Measurements from ENCODE around the gene C17orf100.

C17orf100 gene

GRCh38 chr17:6651354-6651918 is at the start of gene C17orf100, which contains the start of gene MED31:
TSS of gene C17orf100 (plus strand) at chr17:6651762. CDS start at chr17:6651914, 152 bp downstream.
TSS of gene MED31 (minus strand) at chr17:6651605. CDS start at chr17:6651528, 77 bp downstream.
- DNase-seq = peak; percentile 96

GRCh38 chr17:6602141-6602540 is 49.4 kb upstream of the C17orf100 start:
- no peak for DNase-seq

- DNase-seq = peak; percentile 56
Measured at GRCh38 chr17:6603744-6604325, 47.7 kb upstream of the C17orf100 start.

- no peak for DNase-seq
Measured at GRCh38 chr17:6605142-6605541, 46.4 kb upstream of the C17orf100 start.

- DNase-seq = no peak
Measured at GRCh38 chr17:6608321-6608720, 43.2 kb upstream of the C17orf100 start.

DNA sequence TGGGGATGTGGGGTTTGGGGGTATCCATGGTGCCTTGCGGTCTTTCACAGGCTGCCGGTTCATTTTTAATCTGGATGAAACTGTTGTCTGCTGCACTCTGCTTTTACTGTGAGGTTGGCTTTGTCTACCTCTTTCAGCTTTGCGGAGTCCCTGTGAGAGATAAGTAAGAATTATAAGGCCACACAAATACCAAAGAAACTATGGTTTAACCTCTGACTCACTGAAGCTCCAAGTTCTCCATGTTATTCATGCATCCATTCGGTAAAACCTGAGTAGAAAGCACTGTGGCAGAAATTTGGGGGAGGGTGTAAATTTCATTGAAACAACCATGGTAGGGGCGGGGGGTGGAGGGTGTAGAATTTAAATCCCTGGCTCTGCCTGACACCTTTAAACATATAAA is 41.6 kb upstream of the C17orf100 start:
- DNase-seq = no peak

GRCh38 chr17:6611231-6611630 is 40.3 kb upstream of the C17orf100 start:
- no peak for DNase-seq

DNA sequence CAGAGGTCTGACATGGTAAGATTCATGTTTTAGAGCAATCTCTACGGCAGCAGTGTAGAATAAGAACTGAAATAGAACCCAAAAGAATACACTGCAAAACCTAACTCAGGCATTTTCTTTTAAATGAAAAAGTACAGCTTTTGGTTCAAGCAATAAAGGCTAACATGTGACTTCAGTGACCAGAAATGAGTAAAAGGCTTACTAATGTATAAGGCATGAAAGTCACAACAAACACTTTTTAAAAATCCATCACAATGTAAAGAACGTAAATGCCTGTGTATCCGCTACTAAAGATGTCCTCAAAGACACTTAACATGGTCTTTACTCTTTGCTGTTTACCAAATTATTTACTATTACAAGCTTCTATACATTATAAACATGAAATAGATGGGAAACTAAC is 27.6 kb upstream of the C17orf100 start:
- no peak for DNase-seq

DNA sequence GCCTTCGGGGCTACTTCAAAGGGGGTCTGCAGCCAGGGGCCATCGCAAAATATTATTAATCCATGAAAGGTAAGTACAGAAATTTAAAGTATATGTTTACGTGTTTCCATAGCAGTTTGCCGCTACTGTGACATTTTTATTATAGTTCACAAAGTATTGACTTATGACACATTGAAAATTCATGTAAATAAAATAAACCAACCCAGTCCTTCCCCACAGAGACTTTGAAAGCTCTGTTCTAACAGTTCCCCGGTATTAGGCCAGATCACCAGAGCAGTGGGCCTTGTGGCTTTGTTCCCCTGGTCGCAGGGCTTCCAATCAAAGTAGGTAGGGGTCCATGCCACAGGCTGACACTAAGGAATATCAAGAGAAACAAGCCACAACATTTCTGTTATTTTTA is 24.9 kb upstream of the C17orf100 start:
- no peak for DNase-seq

DNA sequence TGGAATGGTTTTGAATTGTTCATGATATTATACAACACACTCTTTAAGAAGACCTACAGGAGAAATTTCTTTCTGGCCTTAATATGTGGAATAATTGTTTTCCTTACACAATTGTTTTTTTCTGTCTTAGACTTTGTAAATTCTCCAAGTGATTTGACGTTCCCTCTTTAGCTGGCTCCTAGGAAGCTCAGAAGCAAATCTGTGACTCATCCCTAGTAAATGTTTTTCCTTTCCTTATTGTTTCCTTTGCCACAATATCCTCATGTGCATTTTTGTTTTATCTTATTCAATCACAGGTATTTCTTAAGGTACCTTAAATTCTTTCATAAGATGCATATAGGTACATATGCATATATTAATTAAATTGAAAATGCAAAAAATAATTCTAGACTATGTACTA is 24.5 kb upstream of the C17orf100 start:
- DNase-seq = no peak

GRCh38 chr17:6630390-6630789 is 21.2 kb upstream of the C17orf100 start:
- no peak for DNase-seq

- DNase-seq = no peak
Measured at GRCh38 chr17:6632530-6632929, 19.0 kb upstream of the C17orf100 start.

DNA sequence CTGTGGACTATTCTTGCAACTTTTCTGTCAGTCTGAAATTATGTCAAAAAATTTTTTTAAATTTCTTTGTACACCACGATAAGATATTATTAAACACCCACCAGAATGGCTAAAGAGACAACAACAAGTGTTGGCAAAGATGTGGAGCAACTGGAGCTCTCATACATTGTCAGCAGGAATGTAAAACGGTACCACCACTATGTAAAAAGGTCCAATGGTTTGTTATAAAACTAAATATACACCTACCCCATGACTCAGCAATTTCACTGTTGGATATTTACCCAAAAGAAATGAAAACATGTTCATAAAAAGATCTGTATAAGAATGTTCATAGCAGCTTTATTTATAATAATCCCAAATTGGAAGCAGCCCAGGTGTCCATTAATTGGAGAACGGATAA is 18.3 kb upstream of the C17orf100 start:
- no peak for DNase-seq

- DNase-seq = no peak
Measured at GRCh38 chr17:6636105-6636504, 15.5 kb upstream of the C17orf100 start.

DNA sequence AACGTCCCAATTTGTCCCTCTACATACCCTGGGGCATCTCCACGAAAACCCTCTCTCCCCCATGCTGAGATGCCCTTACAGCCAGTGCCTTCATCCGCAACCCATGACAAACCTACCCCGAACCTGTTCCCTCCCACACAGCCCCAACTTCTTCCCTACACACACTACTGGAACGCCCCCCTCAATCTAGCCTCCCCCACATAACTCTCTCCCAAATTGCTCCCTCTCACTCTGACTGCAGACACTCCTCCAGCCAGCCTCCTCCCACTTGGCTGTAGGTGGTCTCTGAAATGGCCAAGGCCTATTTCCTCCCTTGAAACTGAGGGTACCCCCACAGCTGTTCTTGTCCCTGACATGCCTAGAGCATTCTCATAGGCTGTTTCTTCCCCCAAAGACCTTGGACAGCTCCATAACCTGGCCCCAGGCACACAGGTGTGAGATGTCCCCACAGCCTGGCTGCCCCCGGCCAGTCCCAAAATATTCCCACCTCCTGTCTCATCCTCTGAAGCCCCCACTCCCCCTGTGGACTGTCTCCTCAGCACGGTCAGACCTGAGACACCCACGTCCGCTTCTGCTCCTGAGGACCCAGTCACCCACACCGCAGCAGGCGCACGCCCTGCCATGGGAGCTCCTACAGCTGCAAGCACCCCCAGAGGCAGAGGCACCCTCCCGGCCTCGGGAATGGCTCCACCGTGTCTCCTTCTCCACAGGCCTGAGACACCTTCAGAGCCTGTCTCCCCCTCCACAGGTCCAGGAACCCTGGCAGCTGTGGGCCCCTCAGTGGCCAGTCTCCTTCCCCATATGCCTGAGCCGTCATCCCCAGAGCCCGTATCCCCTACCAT is 14.7 kb upstream of the C17orf100 start:
- no peak for DNase-seq

- no peak for DNase-seq
Measured at GRCh38 chr17:6637458-6637840, 14.1 kb upstream of the C17orf100 start.

DNA sequence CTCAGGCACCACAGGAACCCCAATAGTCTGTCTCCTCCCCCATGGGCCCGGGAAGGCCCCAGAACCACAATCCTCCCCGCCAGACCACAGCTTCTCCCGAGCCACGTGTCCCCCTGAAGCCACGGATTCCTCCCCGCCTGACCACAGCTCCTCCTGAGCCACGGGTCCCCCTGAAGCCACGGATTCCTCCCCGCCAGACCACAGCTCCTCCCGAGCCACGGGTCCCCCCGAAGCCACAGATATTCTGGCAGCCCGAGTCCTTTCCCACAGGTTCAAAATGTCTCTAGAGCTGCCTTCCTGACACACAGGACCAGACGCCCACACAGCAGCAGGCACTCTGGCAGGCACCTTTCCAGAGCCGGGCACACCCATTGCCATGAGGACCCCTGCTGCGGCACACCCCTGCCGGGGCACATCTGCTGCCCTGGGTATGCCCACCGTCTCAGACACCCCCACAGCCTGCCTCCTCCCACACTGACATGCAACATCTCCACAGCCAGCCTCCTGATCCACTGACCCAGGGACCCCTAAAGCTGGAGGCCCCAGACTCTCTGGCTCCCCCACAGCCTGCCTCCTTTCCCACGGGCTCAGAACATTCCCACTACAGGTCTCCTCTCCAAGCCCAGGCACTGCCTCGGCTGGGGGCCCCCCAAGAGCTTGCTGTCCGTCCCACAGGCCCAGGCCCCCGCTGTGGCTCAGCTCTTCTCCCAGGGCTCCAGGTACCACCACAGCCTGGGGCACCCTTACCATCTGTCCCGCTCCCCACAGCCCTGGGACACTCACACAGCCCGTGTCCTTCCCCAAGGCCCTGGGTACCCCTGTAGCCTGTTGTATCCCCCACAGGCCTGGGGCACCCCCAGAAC is 13.3 kb upstream of the C17orf100 start:
- DNase-seq = no peak

- no peak for DNase-seq
Measured at GRCh38 chr17:6639014-6639585, 12.5 kb upstream of the C17orf100 start.

DNA sequence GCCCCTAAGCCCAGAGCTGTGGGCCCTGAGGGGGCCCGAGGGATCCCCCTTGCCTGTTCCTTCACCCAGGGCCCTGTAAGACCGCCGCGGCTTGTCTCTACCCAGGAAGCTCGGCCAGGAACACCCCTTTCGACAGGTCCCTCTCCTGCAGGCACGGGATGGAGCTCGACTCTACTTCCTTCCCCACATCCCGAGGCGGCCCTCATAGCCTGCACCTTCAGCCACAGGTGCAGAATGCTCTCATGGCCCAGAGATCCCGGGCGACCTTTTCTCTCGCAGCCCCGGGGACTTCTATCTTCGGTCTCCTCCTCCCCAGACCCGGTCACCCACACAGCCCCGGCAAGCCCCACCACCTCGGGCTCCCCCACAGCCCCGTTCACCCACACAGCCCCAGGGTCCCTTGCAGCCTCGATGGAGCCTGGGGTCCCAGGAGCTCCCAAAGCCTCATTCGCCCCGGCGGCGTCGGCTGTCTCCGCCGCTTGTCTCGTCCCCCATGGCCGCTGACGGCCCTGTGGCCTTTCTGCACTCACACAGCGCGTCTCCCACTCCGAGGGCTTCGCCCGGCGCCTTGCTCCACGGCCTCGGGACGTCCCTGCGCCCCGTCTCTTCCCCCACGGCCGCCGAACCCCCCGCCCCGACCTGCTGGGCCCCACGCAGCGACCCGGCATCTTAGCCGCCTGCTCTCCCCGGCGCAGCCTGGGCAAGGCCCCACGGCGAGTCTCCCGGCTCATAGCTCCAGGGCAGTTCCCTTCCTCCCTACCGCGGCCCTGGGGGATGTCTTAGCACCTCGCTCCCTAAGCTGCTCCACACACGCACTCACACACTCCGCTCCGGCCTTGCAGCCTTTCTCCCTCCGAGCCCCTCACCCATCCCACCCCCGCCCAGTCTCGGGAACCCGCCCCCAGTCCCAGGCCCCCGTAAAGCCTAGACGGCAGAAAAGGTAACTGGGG is 11.7 kb upstream of the C17orf100 start:
- peak; percentile 58 for DNase-seq

DNA sequence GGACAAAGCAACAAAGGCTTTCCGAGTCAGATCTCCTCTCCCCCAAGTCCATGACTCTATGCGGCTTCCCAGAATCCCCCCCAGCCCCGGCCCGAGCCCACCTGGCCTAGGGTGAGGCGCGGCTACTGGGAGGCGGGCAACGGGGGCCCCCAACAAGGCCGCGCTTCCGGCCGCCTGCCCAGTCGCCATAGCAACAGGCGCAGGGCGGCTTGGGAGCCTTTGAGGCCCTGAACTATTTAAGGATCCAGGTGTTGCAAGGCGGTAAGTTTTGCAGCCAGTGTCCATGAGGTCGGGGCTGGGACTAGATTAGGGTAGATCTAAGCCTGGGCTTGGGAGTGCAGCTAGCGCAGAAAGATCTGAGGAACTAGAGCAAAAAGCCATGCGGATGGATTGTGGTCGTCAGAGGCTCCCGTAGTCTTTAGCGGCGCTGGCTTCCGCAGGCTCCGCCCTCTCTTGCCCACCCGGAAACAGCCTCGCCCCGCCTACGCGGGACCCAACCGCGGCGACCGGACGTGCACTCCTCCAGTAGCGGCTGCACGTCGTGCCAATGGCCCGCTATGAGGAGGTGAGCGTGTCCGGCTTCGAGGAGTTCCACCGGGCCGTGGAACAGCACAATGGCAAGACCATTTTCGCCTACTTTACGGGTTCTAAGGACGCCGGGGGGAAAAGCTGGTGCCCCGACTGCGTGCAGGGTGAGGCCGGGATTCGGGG is 10.9 kb upstream of the C17orf100 start, which contains the start of the genes KIAA0753 and TXNDC17:
KIAA0753 (minus strand) TSS at position 176 of the 711 bp plus-strand sequence. CDS start 5,608 bp downstream, outside the sequence.
TXNDC17 (plus strand) TSS at position 525 of the 711 bp plus-strand sequence; CDS start at position 548, 23 bp downstream.
- peak; percentile 95 for DNase-seq

Measured in femur (tissue), 1 donor.